ENCODE data around the gene XPC. TPM values are rescaled to one million over a fixed set of nuclear protein-coding genes. Genes with fewer than 3 reads are reported as not detected.

Gene XPC
- total and polyA plus RNA-seq, 2 donors (not counting 3 experiments of a cell fraction or from before 2014, with no cell fraction given) = 11.9 to 36.8 TPM

GRCh38 chr3:14222457-14222856 is 44.1 kb upstream of the XPC start:
- Histone ChIP-seq H2AFZ (ENCODE audit: low read depth, low read length) (no peak overlapping the region), H3K36me3 (ENCODE audit: control insufficient read depth in 2 of 2, extremely low read depth in 1 of 2, insufficient read depth in 2 of 2, low read length in 2 of 2) (no peaks in the 10 kb centered on the region), H3K79me2 (ENCODE audit: control insufficient read depth, insufficient read depth, low read length) (no peaks in the 10 kb centered on the region), H3K4me1 (ENCODE audit: control insufficient read depth, extremely low read depth, insufficient read depth, low read length) (peaks cover 12% of the 10 kb centered on the region), H3K9me3 (replicated peaks; ENCODE audit: control insufficient read depth, insufficient read depth, low read length) (no peaks in the 10 kb centered on the region), H3K27ac (ENCODE audit: insufficient read depth, low read depth, low read length) (no peak overlapping the region), H4K20me1 (replicated peaks; ENCODE audit: control insufficient read depth, extremely low read depth, insufficient read depth, low read length) (no peaks in the 10 kb centered on the region), H3K9me1 (replicated peaks; ENCODE audit: control insufficient read depth, extremely low read depth, insufficient read depth, low read length) (no peaks in the 10 kb centered on the region), H3K27me3 (ENCODE audit: control insufficient read depth in 2 of 2, insufficient read depth in 2 of 2, low read length in 2 of 2) (peaks cover 0 to 2% of the 10 kb centered on the region in 2 experiments), H3K4me3 (replicated peaks in 1 of 3; ENCODE audit: insufficient read depth in 1 of 3, low read depth in 1 of 3, low read length in 3 of 3) (no peak overlapping the region), H3K4me2 (ENCODE audit: insufficient read depth, low read length) (no peak overlapping the region), H3K9ac (replicated peaks; ENCODE audit: extremely low read depth, insufficient read depth, low read length) (no peak overlapping the region)
- intact Hi-C loops (cut with micrococcal nuclease) (no loop called here), dilution Hi-C loops (cut with MboI; ENCODE audit: extremely low pct_ligation_motif_present, low sequenced_read_pairs) (no loop called here)
- TF ChIP-seq JUN (IDR thresholded peaks at IDR 0.05; ENCODE audit: borderline replicate concordance, insufficient read depth, insufficient read length, low read depth) (peak; percentile 24), FOS (IDR thresholded peaks at IDR 0.05; ENCODE audit: borderline replicate concordance, insufficient read depth, low read length) (peak; percentile 22), MAX (IDR thresholded peaks at IDR 0.05; ENCODE audit: insufficient read depth, insufficient read length) (no peak), GATA2 (IDR thresholded peaks at IDR 0.05; ENCODE audit: insufficient read depth, insufficient read length, low read depth, low read length) (no peak), CTCF (IDR thresholded peaks at IDR 0.05; ENCODE audit: extremely low read depth in 1 of 2, insufficient read depth in 1 of 2, low read depth in 1 of 2, low read length in 2 of 2) (no peak)
- POLR2A ChIA-PET = no interaction called here
- FAIRE-seq (no peak), DNase-seq (ENCODE audit: low read depth, low spot score) (no peak)
- CTCF ChIA-PET = interaction anchor here (1.0 to 3.1 kb wide), 2 partner anchors 10 to 18 kb away, joined by 3 to 17 read pairs; no protein-coding TSS in a partner anchor
- BruUV-seq (replicated peaks) = no TSS peak

- H4K20me1 ChIP-seq (replicated peaks; ENCODE audit: control insufficient read depth, extremely low read depth, insufficient read depth, low read length) = no peaks in the 10 kb centered on the region
- no peak overlapping the region for H3K9ac ChIP-seq (replicated peaks; ENCODE audit: extremely low read depth, insufficient read depth, low read length)
- dilution Hi-C loops (cut with MboI; ENCODE audit: extremely low pct_ligation_motif_present, low sequenced_read_pairs) = no loop called here
- H3K9me1 ChIP-seq (replicated peaks; ENCODE audit: control insufficient read depth, extremely low read depth, insufficient read depth, low read length) = no peaks in the 10 kb centered on the region
- peaks cover 12% of the 10 kb centered on the region for H3K4me1 ChIP-seq (ENCODE audit: control insufficient read depth, extremely low read depth, insufficient read depth, low read length)
- no peak overlapping the region for H2AFZ ChIP-seq (ENCODE audit: low read depth, low read length)
- ChIA-PET CTCF (interaction anchor here (1.0 to 3.1 kb wide), 2 partner anchors 11 to 18 kb away, joined by 3 to 17 read pairs; no protein-coding TSS in a partner anchor), POLR2A (no interaction called here)
- H3K4me3 ChIP-seq (replicated peaks in 1 of 3; ENCODE audit: insufficient read depth in 1 of 3, low read depth in 1 of 3, low read length in 3 of 3) = no peak overlapping the region
- no peak overlapping the region for H3K27ac ChIP-seq (ENCODE audit: insufficient read depth, low read depth, low read length)
- no peaks in the 10 kb centered on the region for H3K9me3 ChIP-seq (replicated peaks; ENCODE audit: control insufficient read depth, insufficient read depth, low read length)
- no TSS peak for BruUV-seq (replicated peaks)
- intact Hi-C loops (cut with micrococcal nuclease) = no loop called here
- FAIRE-seq (no peak), DNase-seq (ENCODE audit: low read depth, low spot score) (no peak)
- H3K36me3 ChIP-seq (ENCODE audit: control insufficient read depth in 2 of 2, extremely low read depth in 1 of 2, insufficient read depth in 2 of 2, low read length in 2 of 2) = no peaks in the 10 kb centered on the region
- H3K4me2 ChIP-seq (ENCODE audit: insufficient read depth, low read length) = no peak overlapping the region
- no peak for TF ChIP-seq GATA2 (IDR thresholded peaks at IDR 0.05; ENCODE audit: insufficient read depth, insufficient read length, low read depth, low read length)
- no peak for TF ChIP-seq MYC (IDR thresholded peaks at IDR 0.05; ENCODE audit: low read depth, low read length)
- no peak for TF ChIP-seq EZH2 (IDR thresholded peaks at IDR 0.05; ENCODE audit: borderline replicate concordance, low read depth, low read length, severe bottlenecking)
- TF ChIP-seq POLR2A (IDR thresholded peaks at IDR 0.05; ENCODE audit: low read depth, low read length) = no peak
- no peak for TF ChIP-seq CTCF (IDR thresholded peaks at IDR 0.05; ENCODE audit: extremely low read depth in 1 of 2, insufficient read depth in 1 of 2, low read depth in 1 of 2, low read length in 2 of 2)
- no peak for TF ChIP-seq JUN (IDR thresholded peaks at IDR 0.05; ENCODE audit: borderline replicate concordance, insufficient read depth, insufficient read length, low read depth)
- no peak for TF ChIP-seq POLR2AphosphoS5 (IDR thresholded peaks at IDR 0.05; ENCODE audit: insufficient read depth, low read depth, low read length)
- TF ChIP-seq MAX (IDR thresholded peaks at IDR 0.05; ENCODE audit: insufficient read depth, insufficient read length) = no peak
- TF ChIP-seq FOS (IDR thresholded peaks at IDR 0.05; ENCODE audit: borderline replicate concordance, insufficient read depth, low read length) = no peak
- no peaks in the 10 kb centered on the region for H3K79me2 ChIP-seq (ENCODE audit: control insufficient read depth, insufficient read depth, low read length)
- peaks cover 0 to 2% of the 10 kb centered on the region in 2 experiments for H3K27me3 ChIP-seq (ENCODE audit: control insufficient read depth in 2 of 2, insufficient read depth in 2 of 2, low read length in 2 of 2)
Measured at GRCh38 chr3:14221902-14222301, 43.5 kb upstream of the XPC start.

Data from endothelial cell of umbilical vein (primary cell).